GM10248 (cell line): ENCODE data around the gene ZCCHC4.
A peak's percentile ranks its signal among the peaks of the same experiment; 100 is the strongest.

Experiments used
- CTCF ChIA-PET: fragments of 300-600 bp; sonication (Branson Sonifier 250); formaldehyde crosslinking; extraction: SDS; loops from one replicate; lab custom pipeline; 2021; ENCODE audit warnings: antibody characterized with exemption; lab: Yijun Ruan, JAX
- POLR2A ChIA-PET: fragments of 350-650 bp; sonication (Branson Sonifier 250); formaldehyde crosslinking; extraction: SDS; loops from one replicate; lab custom pipeline; 2020; ENCODE audit warnings: antibody characterized with exemption; lab: Yijun Ruan, JAX
- DNase-seq: peaks from one replicate; pipeline ENCODE4 v3.0.0; 2012; ENCODE audit errors: extremely low spot score
- CTCF ChIP-seq: IDR thresholded peaks from 2 replicates; pipeline ENCODE4 v1.5.1; 2012; ENCODE audit warnings: mild to moderate bottlenecking, low read depth; ENCODE audit errors: extremely low read depth, missing control alignments, control extremely low read depth

The ZCCHC4 gene

GRCh38 chr4:25330905-25331808 is 18.6 kb downstream of the ZCCHC4 start:
- POLR2A ChIA-PET, result no interaction called here

GRCh38 chr4:25343671-25344070 is 31.1 kb downstream of the ZCCHC4 start:
- no peak for DNase-seq
- ChIA-PET POLR2A (no interaction called here), CTCF (no interaction called here)
- TF ChIP-seq CTCF, result no peak

More at GRCh38 chr4:25330905-25331808, 18.6 kb downstream of the ZCCHC4 start:
- peak; percentile 35 for DNase-seq
- TF ChIP-seq CTCF, result no peak
- CTCF ChIA-PET, result interaction anchor here (1.0 to 5.6 kb wide), 9 partner anchors 8 to 36 kb away, joined by 3 to 64 read pairs (median 3); partner anchors contain the start of gene ZCCHC4

- ChIA-PET CTCF (interaction anchor here (1.1 to 4.8 kb wide), 5 partner anchors 10 to 34 kb away, joined by 3 to 30 read pairs (median 8); partner anchors contain the start of gene ZCCHC4), POLR2A (no interaction called here)
- no peak for DNase-seq
- no peak for TF ChIP-seq CTCF
Measured at GRCh38 chr4:25345744-25346143, 33.2 kb downstream of the ZCCHC4 start.

GRCh38 chr4:25346913-25347312 is 34.3 kb downstream of the ZCCHC4 start:
- CTCF ChIA-PET, result interaction anchor here (1.1 to 4.8 kb wide), 6 partner anchors 11 to 48 kb away, joined by 3 to 30 read pairs (median 6); partner anchors contain the start of gene ZCCHC4
- DNase-seq, result peak; percentile 30
- POLR2A ChIA-PET, result no interaction called here
- no peak for TF ChIP-seq CTCF

GRCh38 chr4:25347473-25347872 is 34.9 kb downstream of the ZCCHC4 start:
- ChIA-PET CTCF (interaction anchor here (1.1 to 4.8 kb wide), 5 partner anchors 11 to 49 kb away, joined by 3 to 30 read pairs (median 8); partner anchors contain the start of gene ZCCHC4), POLR2A (no interaction called here)
- DNase-seq, result no peak
- no peak for TF ChIP-seq CTCF

GRCh38 chr4:25347971-25348370 is 35.4 kb downstream of the ZCCHC4 start:
- no peak for TF ChIP-seq CTCF
- ChIA-PET POLR2A (no interaction called here), CTCF (interaction anchor here (1.0 to 4.8 kb wide), 2 partner anchors 19 to 35 kb away, joined by 4 to 30 read pairs; partner anchors contain the start of gene ZCCHC4)
- DNase-seq, result no peak
